SK-N-SH (cell line): ENCODE measurements around the gene MCF2L2.
"Not testable (repeated sequence)": the region's sequence is repeated elsewhere in the genome, so short reads cannot be mapped to it uniquely, and the experiment has no call there.

Experiments
- EP300 ChIP-seq, 2 experiments: IDR thresholded peaks; 2 replicates each; pipeline versions ENCODE4 v1.4.0 to v1.6.1; 2012; ENCODE audit warnings: borderline replicate concordance in 1 of 2, low read depth in 1 of 2, low read length in 1 of 2
- EZH2phosphoT487 ChIP-seq: fragments of 200-600 bp; sonication (generic); IDR thresholded peaks from 2 replicates; pipeline ENCODE4 v1.6.1; 2017; ENCODE audit warnings: low read depth, mixed run types, mild to moderate bottlenecking, antibody characterized with exemption, moderate library complexity, borderline replicate concordance
- JUND ChIP-seq: IDR thresholded peaks from 2 replicates; pipeline ENCODE4 v1.4.0; 2012
- NFIC ChIP-seq: IDR thresholded peaks from 2 replicates; pipeline ENCODE4 v1.4.0; 2012; ENCODE audit warnings: borderline replicate concordance
- NRF1 ChIP-seq: IDR thresholded peaks from 2 replicates; pipeline ENCODE4 v1.6.1; 2012; ENCODE audit warnings: low read depth, mild to moderate bottlenecking, low read length
- POLR2AphosphoS5 ChIP-seq: IDR thresholded peaks from 2 replicates; pipeline ENCODE4 v1.6.1; 2012; ENCODE audit warnings: low read depth, low read length
- RCOR1 ChIP-seq: fragments of 150-350 bp; IDR thresholded peaks from 2 replicates; pipeline ENCODE4 v1.6.1; 2017; ENCODE audit warnings: antibody characterized with exemption, low read length
- REST ChIP-seq: IDR thresholded peaks from 2 replicates; pipeline ENCODE4 v1.6.1; 2012; ENCODE audit warnings: mild to moderate bottlenecking, low read depth, low read length, moderate library complexity
- TCF12 ChIP-seq: IDR thresholded peaks from 2 replicates; pipeline ENCODE4 v1.4.0; 2012
- TEAD4 ChIP-seq: IDR thresholded peaks from 2 replicates; pipeline ENCODE4 v1.4.0; 2012; ENCODE audit warnings: mild to moderate bottlenecking, borderline replicate concordance; ENCODE audit not compliant: insufficient read depth
- USF2 ChIP-seq: fragments of 150-350 bp; IDR thresholded peaks from 2 replicates; pipeline ENCODE4 v1.6.1; 2017; ENCODE audit warnings: antibody characterized with exemption, low read length, low read depth, borderline replicate concordance
- TF ChIP-seq, protein P1 (sequence below): fragments of 200-600 bp; sonication (generic); IDR thresholded peaks from 2 replicates; pipeline ENCODE4 v1.6.1; 2017; ENCODE audit warnings: antibody characterized with exemption, mild to moderate bottlenecking, moderate library complexity
- TF ChIP-seq, protein P2 (sequence below): IDR thresholded peaks from 2 replicates; pipeline ENCODE4 v1.4.0; 2012; ENCODE audit warnings: low read depth, borderline replicate concordance
- TF ChIP-seq, protein P3 (sequence below): IDR thresholded peaks from 2 replicates; pipeline ENCODE4; 2012

DNA sequence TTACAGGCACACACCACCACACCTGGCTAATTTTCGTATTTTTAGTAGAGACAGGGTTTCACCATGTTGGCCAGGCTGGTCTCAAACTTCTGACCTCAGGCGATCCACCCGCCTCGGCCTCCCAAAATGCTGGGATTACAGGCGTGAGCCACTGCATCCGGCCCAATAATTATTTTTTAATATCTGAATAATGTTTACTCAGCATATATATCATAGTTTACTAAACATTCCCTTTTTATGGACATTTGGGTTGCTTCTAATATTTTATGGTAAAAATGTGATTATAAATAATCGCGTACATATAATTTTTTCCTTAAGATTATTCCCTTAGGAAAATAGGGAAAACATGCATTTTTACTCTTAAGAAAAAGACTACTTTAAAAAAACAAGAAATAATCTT, 198.2 kb downstream of the MCF2L2 start:
- not testable (repeated sequence) for TF ChIP-seq USF2; JUND; NRF1; POLR2AphosphoS5; TCF12; EZH2phosphoT487; RCOR1; REST; EP300 (IDR thresholded peaks at IDR 0.05; ENCODE audit: borderline replicate concordance in 1 of 2, low read depth in 1 of 2, low read length in 1 of 2); TEAD4; NFIC
- TF ChIP-seq, protein P1, sequence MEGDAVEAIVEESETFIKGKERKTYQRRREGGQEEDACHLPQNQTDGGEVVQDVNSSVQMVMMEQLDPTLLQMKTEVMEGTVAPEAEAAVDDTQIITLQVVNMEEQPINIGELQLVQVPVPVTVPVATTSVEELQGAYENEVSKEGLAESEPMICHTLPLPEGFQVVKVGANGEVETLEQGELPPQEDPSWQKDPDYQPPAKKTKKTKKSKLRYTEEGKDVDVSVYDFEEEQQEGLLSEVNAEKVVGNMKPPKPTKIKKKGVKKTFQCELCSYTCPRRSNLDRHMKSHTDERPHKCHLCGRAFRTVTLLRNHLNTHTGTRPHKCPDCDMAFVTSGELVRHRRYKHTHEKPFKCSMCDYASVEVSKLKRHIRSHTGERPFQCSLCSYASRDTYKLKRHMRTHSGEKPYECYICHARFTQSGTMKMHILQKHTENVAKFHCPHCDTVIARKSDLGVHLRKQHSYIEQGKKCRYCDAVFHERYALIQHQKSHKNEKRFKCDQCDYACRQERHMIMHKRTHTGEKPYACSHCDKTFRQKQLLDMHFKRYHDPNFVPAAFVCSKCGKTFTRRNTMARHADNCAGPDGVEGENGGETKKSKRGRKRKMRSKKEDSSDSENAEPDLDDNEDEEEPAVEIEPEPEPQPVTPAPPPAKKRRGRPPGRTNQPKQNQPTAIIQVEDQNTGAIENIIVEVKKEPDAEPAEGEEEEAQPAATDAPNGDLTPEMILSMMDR, result not testable (repeated sequence)
- TF ChIP-seq, protein P2, sequence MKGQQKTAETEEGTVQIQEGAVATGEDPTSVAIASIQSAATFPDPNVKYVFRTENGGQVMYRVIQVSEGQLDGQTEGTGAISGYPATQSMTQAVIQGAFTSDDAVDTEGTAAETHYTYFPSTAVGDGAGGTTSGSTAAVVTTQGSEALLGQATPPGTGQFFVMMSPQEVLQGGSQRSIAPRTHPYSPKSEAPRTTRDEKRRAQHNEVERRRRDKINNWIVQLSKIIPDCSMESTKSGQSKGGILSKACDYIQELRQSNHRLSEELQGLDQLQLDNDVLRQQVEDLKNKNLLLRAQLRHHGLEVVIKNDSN, result not testable (repeated sequence)
- TF ChIP-seq, protein P3, sequence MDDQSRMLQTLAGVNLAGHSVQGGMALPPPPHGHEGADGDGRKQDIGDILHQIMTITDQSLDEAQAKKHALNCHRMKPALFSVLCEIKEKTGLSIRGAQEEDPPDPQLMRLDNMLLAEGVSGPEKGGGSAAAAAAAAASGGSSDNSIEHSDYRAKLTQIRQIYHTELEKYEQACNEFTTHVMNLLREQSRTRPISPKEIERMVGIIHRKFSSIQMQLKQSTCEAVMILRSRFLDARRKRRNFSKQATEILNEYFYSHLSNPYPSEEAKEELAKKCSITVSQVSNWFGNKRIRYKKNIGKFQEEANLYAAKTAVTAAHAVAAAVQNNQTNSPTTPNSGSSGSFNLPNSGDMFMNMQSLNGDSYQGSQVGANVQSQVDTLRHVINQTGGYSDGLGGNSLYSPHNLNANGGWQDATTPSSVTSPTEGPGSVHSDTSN, result not testable (repeated sequence)
